Pancreas (tissue), 10 donors: ENCODE measurements around the gene BANF2. TPM values are rescaled to one million over a fixed set of nuclear protein-coding genes. Genes with fewer than 3 reads are reported as not detected.
"Not testable (repeated sequence)": the region's sequence is repeated elsewhere in the genome, so short reads cannot be mapped to it uniquely, and the experiment has no call there.

Source experiments
- ATAC-seq, 4 donors: fragments of 200-7000 bp; cut with Tn5 transposase; one replicate each; pipeline versions ENCODE4 v1.8.0 to v1.9.1; 2020; ENCODE audit warnings: mild to moderate bottlenecking in 4 of 4, moderate library complexity in 4 of 4
- DNase-seq, 6 donors: peaks; one replicate each; pipeline ENCODE4 v3.0.0-alpha.2; 2020
- FAIRE-seq: peaks from 2 replicates; lab custom pipeline; 2012; peaks lifted over from hg19 to GRCh38; lab: Jason Lieb, UNC
- H3K27ac ChIP-seq, 4 donors: fragments of 200-600 bp; sonication (generic); 1 replicate in 3 of 4; 2 replicates in 1 of 4; pipeline versions ENCODE4 v1.5.0 to v1.8.0; 2020
- H3K27me3 ChIP-seq, 4 donors: fragments of 200-600 bp; one replicate each; pipeline ENCODE4 v1.8.0; 2021
- H3K36me3 ChIP-seq, 3 donors: fragments of 200-600 bp; sonication (generic) in 1 of 3; one replicate each; pipeline versions ENCODE4 v1.5.0 to v1.8.0; 2020 to 2021
- H3K4me1 ChIP-seq, 3 donors: fragments of 200-600 bp; one replicate each; pipeline ENCODE4 v1.8.0; 2021
- H3K4me3 ChIP-seq, 4 donors: fragments of 200-600 bp; sonication (generic) in 2 of 4; one replicate each; pipeline versions ENCODE4 v1.5.0 to v1.8.0; 2020 to 2021
- H3K9me3 ChIP-seq, 4 donors: fragments of 200-600 bp; one replicate each; pipeline ENCODE4 v1.8.0; 2021
- CTCF ChIP-seq, 4 donors: fragments of 200-600 bp; sonication (generic) in 3 of 4; IDR thresholded peaks; one replicate each; pipeline versions ENCODE4 v1.5.0 to v1.8.0; 2021; ENCODE audit warnings: antibody characterized with exemption in 4 of 4
- WGBS, 2 donors: extraction: QIAGEN DNeasy Blood & Tissue Kit; methylation state at CpG; one replicate each; pipeline ENCODE4 v1.1.7; 2013; 5-methylcytosine and 5-hydroxymethylcytosine counted together
- intact Hi-C, 3 donors: fragments of 100-400 bp; cut with DNase I; formaldehyde crosslinking; loops; one replicate each; pipeline versions ENCODE4 v1.11.1 to v1.14.2; 2022
- polyA plus RNA-seq, 2 donors: library from polyadenylated mRNA; stranded (reverse); fragments of 200-250 nt; gene quantifications; one replicate each; pipeline ENCODE4 v1.2.3, GENCODE V29; 2013
- total RNA-seq, 6 donors: library from RNA; stranded (reverse); fragmentation: NEBNext Ultra II Directional in 4 of 6; extraction: Animal tissue kit (Norgen Biotek cat#: 25700) in 4 of 6; gene quantifications; one replicate each; pipeline versions ENCODE4 v1.2.1 to v1.2.4, GENCODE V29; 2021 to 2023
- donor health status: healthy with polysubstance abuse.
- donor health status: DM: no; HTN: no; CAD: no; lungs with moderate emphysema.
- donor health status: DM: no; HTN: no; CAD: no.
- donor health status: control.
- donor health status: control.
- donor health status: Bipolar disorder and iron deficiency.
- donor health status: DM: yes; HTN: yes; CAD: no.
- donor health status: DM: no; HTN: no; CAD: no.
- donor health status: DM: no; HTN: no; CAD: no.
- donor health status: DM: yes; HTN: yes; CAD: no.

The BANF2 gene
- total and polyA plus RNA-seq, 8 donors = 0.59 to 6.4 (median 1.5) TPM

DNA sequence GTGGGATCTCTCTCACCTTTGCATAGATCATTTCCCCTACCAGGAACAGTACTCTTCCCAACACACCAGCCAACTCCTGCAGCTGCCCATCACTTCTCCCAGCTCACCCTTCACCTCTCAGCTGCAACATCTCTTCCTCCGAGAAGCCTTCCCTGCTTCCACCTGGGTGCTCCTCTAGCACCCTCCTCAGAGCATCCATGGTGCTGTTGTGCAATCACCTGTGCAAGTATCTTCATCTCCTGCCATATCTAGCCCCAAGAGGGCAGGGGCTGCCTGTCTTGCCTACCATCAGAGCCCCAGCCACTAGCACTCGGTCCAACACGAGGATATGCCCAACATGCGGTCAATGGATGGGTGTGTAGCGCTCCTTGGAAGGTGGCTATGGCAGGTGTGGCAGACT is 75.8 kb downstream of the BANF2 start:
- H3K4me1 ChIP-seq = peaks cover 0 to 4% (median 4%) of the 10 kb centered on the region in 3 donors
- H3K9me3 ChIP-seq = no peaks in the 10 kb centered on the region
- H3K27ac ChIP-seq = no peak overlapping the region
- FAIRE-seq (no peak), DNase-seq (no peak), ATAC-seq (no peak)
- no peaks in the 10 kb centered on the region for H3K27me3 ChIP-seq
- TF ChIP-seq CTCF (IDR thresholded peaks at IDR 0.05) = no peak
- H3K4me3 ChIP-seq = no peak overlapping the region
- intact Hi-C loops = no loop called here
- H3K36me3 ChIP-seq = no peaks in the 10 kb centered on the region
- WGBS, 2 donors = 94 to 96% methylated on average over 5 of the region's 5 CpGs

DNA sequence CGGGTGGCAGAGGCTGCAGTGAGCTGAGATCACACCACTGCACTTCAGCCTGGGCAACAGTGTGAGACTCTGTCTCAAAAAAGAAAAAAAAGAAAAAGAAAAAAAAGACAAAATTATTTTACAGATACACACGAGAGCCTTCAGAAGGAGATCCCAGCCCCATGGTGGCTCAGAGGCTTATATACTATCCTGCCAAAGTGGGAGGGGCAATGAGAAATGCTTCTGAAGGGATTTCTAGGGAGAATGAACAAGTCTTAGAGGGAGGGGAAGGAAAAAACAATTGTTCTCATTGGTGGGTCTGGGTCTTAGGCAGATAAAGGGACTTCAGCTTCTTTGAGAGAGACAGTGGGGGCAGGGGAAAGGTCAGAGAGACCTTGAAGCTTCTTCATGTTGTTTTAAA is 76.8 kb downstream of the BANF2 start:
- intact Hi-C loops = no loop called here

GRCh38 chr20:17779011-17779410 is 79.2 kb downstream of the BANF2 start:
- H3K36me3 ChIP-seq, DNase-seq, H3K27ac ChIP-seq, intact Hi-C loops, H3K9me3 ChIP-seq, H3K4me3 ChIP-seq, ATAC-seq, FAIRE-seq, H3K4me1 ChIP-seq, H3K27me3 ChIP-seq: not testable (repeated sequence)
- WGBS, 2 donors = 94 to 96% methylated on average over 29 to 32 of the region's 32 CpGs

More for the DNA sequence above, 76.8 kb downstream of the BANF2 start:
- H3K27me3 ChIP-seq = no peaks in the 10 kb centered on the region
- FAIRE-seq (no peak), DNase-seq (no peak), ATAC-seq (no peak)
- H3K9me3 ChIP-seq = no peaks in the 10 kb centered on the region
- TF ChIP-seq CTCF (IDR thresholded peaks at IDR 0.05) = no peak
- WGBS, 2 donors = 73 to 89% methylated on average over 2 of the region's 2 CpGs
- H3K4me1 ChIP-seq = peaks cover 0 to 4% (median 4%) of the 10 kb centered on the region in 3 donors
- no peak overlapping the region for H3K27ac ChIP-seq
- H3K36me3 ChIP-seq = no peaks in the 10 kb centered on the region
- no peak overlapping the region for H3K4me3 ChIP-seq

GRCh38 chr20:17782768-17783167 is 83.0 kb downstream of the BANF2 start:
- no peak for ATAC-seq
- no peak for TF ChIP-seq CTCF (IDR thresholded peaks at IDR 0.05)
- H3K4me1 ChIP-seq = no peaks in the 10 kb centered on the region
- no peak overlapping the region for H3K4me3 ChIP-seq
- no peak overlapping the region for H3K27ac ChIP-seq
- H3K27me3 ChIP-seq = no peaks in the 10 kb centered on the region
- 60 to 84% methylated on average over 3 of the region's 3 CpGs for WGBS, 2 donors
- FAIRE-seq = no peak
- DNase-seq = no peak
- intact Hi-C loops = no loop called here
- H3K36me3 ChIP-seq = no peaks in the 10 kb centered on the region
- no peaks in the 10 kb centered on the region for H3K9me3 ChIP-seq

- no peak for TF ChIP-seq CTCF (IDR thresholded peaks at IDR 0.05)
- no peaks in the 10 kb centered on the region for H3K9me3 ChIP-seq
- intact Hi-C loops = no loop called here
- no peak for DNase-seq
- no peaks in the 10 kb centered on the region for H3K4me1 ChIP-seq
- H3K27ac ChIP-seq = no peak overlapping the region
- no peak for FAIRE-seq
- H3K36me3 ChIP-seq = no peaks in the 10 kb centered on the region
- WGBS, 2 donors = 78 to 84% methylated on average over 6 of the region's 6 CpGs
- no peak for ATAC-seq
- no peaks in the 10 kb centered on the region for H3K27me3 ChIP-seq
- H3K4me3 ChIP-seq = no peak overlapping the region
These were observed 83.9 kb downstream of the BANF2 start for GRCh38 chr20:17783671-17784070.
